Femur (tissue), 1 donor: ENCODE results near the gene FAAP20.

ENCODE experiments used
- DNase-seq: peaks from one replicate; pipeline ENCODE4 v3.0.0-alpha.2; 2017

Gene FAAP20

GRCh38 chr1:2176615-2177014 lies 18.0 kb downstream of the FAAP20 start:
- DNase-seq = no peak

- DNase-seq = no peak
Measured at GRCh38 chr1:2175681-2176454, 18.7 kb downstream of the FAAP20 start.

- no peak for DNase-seq
Measured at GRCh38 chr1:2175055-2175414, 19.5 kb downstream of the FAAP20 start.

- DNase-seq = peak; percentile 82
Measured at GRCh38 chr1:2174348-2175054, 20.1 kb downstream of the FAAP20 start.

GRCh38 chr1:2173546-2174347 lies 20.8 kb downstream of the FAAP20 start:
- DNase-seq = no peak

- DNase-seq = no peak
Measured at GRCh38 chr1:2172551-2173146, 21.9 kb downstream of the FAAP20 start.

- DNase-seq = no peak
Measured at GRCh38 chr1:2172012-2172411, 22.6 kb downstream of the FAAP20 start.

- no peak for DNase-seq
Measured at GRCh38 chr1:2170211-2170610, 24.4 kb downstream of the FAAP20 start.

GRCh38 chr1:2169200-2169836 lies 25.3 kb downstream of the FAAP20 start:
- DNase-seq = no peak

- no peak for DNase-seq
Measured at GRCh38 chr1:2168535-2168934, 26.0 kb downstream of the FAAP20 start.

- DNase-seq = no peak
Measured at GRCh38 chr1:2168090-2168489, 26.5 kb downstream of the FAAP20 start.

- no peak for DNase-seq
Measured at GRCh38 chr1:2166695-2167094, 27.9 kb downstream of the FAAP20 start.

GRCh38 chr1:2166254-2166653 lies 28.3 kb downstream of the FAAP20 start:
- no peak for DNase-seq

GRCh38 chr1:2165646-2166045 lies 28.9 kb downstream of the FAAP20 start:
- no peak for DNase-seq

GRCh38 chr1:2163205-2163604 lies 31.4 kb downstream of the FAAP20 start:
- DNase-seq = no peak

GRCh38 chr1:2160451-2161300 lies 33.9 kb downstream of the FAAP20 start:
- DNase-seq = no peak

- DNase-seq = no peak
Measured at GRCh38 chr1:2159124-2159523, 35.4 kb downstream of the FAAP20 start.

GRCh38 chr1:2158272-2158671 lies 36.3 kb downstream of the FAAP20 start:
- DNase-seq = no peak

- no peak for DNase-seq
Measured at GRCh38 chr1:2157856-2158255, 36.7 kb downstream of the FAAP20 start.

GRCh38 chr1:2156866-2157265 lies 37.7 kb downstream of the FAAP20 start:
- DNase-seq = no peak

GRCh38 chr1:2155788-2156187 lies 38.8 kb downstream of the FAAP20 start:
- DNase-seq = no peak

- DNase-seq = no peak
Measured at GRCh38 chr1:2155147-2155598, 39.4 kb downstream of the FAAP20 start.
